GM12801 (cell line): ENCODE data around the gene NBPF20.

Experiments
- TF ChIP-seq, protein P1 (sequence below): IDR thresholded peaks from one replicate; pipeline ENCODE4 v1.5.1; 2011; ENCODE audit warnings: control low read depth; ENCODE audit not compliant: insufficient read length; ENCODE audit errors: extremely low read depth

Gene NBPF20, protein sequence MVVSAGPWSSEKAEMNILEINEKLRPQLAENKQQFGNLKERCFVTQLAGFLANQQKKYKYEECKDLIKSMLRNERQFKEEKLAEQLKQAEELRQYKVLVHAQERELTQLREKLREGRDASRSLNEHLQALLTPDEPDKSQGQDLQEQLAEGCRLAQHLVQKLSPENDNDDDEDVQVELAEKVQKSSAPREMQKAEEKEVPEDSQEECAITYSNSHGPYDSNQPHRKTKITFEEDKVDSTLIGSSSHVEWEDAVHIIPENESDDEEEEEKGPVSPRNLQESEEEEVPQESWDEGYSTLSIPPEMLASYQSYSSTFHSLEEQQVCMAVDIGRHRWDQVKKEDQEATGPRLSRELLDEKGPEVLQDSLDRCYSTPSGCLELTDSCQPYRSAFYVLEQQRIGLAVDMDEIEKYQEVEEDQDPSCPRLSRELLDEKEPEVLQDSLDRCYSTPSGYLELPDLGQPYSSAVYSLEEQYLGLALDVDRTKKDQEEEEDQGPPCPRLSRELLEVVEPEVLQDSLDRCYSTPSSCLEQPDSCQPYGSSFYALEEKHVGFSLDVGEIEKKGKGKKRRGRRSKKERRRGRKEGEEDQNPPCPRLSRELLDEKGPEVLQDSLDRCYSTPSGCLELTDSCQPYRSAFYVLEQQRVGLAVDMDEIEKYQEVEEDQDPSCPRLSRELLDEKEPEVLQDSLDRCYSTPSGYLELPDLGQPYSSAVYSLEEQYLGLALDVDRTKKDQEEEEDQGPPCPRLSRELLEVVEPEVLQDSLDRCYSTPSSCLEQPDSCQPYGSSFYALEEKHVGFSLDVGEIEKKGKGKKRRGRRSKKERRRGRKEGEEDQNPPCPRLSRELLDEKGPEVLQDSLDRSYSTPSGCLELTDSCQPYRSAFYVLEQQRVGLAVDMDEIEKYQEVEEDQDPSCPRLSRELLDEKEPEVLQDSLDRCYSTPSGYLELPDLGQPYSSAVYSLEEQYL (N-terminal part only)

GRCh38 chr1:145425436-145426029 is at the start of gene NBPF20:
TSS of gene NBPF20 (minus strand) at chr1:145425603. CDS start at chr1:145405272, 20,331 bp downstream.
- TF ChIP-seq, protein P1, sequence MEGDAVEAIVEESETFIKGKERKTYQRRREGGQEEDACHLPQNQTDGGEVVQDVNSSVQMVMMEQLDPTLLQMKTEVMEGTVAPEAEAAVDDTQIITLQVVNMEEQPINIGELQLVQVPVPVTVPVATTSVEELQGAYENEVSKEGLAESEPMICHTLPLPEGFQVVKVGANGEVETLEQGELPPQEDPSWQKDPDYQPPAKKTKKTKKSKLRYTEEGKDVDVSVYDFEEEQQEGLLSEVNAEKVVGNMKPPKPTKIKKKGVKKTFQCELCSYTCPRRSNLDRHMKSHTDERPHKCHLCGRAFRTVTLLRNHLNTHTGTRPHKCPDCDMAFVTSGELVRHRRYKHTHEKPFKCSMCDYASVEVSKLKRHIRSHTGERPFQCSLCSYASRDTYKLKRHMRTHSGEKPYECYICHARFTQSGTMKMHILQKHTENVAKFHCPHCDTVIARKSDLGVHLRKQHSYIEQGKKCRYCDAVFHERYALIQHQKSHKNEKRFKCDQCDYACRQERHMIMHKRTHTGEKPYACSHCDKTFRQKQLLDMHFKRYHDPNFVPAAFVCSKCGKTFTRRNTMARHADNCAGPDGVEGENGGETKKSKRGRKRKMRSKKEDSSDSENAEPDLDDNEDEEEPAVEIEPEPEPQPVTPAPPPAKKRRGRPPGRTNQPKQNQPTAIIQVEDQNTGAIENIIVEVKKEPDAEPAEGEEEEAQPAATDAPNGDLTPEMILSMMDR: no peak
